HL-60 (cell line): Measurements from ENCODE around the gene SELENBP1.

Experiments used
- CTCF ChIP-seq: IDR thresholded peaks from one replicate; pipeline ENCODE4 v1.5.1; 2011; ENCODE audit warnings: low read length, control low read depth, inconsistent platforms; ENCODE audit not compliant: insufficient read depth
- GABPA ChIP-seq: IDR thresholded peaks from 2 replicates; pipeline ENCODE4 v1.6.1; 2012; ENCODE audit warnings: low read depth
- POLR2AphosphoS5 ChIP-seq: IDR thresholded peaks from 2 replicates; pipeline ENCODE4 v1.6.1; 2012; ENCODE audit warnings: low read depth
- TF ChIP-seq, protein P1 (sequence below): IDR thresholded peaks from 2 replicates; pipeline ENCODE4 v1.6.1; 2012; ENCODE audit warnings: low read depth; ENCODE audit not compliant: insufficient replicate concordance

DNA sequence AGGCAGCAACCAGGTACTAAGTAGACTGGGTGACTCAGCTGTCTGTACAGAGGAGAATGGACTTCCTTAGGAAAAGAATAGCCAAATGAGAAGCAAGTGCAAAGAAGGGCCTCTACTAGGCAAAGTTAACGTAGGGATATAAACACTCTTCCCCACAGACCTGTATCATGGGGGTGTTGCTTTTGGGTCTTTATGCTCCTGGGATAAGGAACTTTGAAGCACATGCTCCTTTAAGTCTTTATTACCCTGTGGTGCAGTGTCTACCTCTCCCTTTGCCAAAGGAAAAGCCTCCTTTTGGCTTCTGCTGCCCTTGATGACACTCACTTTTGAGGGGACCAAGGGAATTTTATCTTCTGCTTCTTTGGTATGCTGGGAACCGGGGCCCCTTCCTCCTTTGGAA is 30.5 kb downstream of the SELENBP1 start:
- no peak for TF ChIP-seq CTCF
- TF ChIP-seq GABPA = no peak
- TF ChIP-seq POLR2AphosphoS5 = no peak
- TF ChIP-seq, protein P1, sequence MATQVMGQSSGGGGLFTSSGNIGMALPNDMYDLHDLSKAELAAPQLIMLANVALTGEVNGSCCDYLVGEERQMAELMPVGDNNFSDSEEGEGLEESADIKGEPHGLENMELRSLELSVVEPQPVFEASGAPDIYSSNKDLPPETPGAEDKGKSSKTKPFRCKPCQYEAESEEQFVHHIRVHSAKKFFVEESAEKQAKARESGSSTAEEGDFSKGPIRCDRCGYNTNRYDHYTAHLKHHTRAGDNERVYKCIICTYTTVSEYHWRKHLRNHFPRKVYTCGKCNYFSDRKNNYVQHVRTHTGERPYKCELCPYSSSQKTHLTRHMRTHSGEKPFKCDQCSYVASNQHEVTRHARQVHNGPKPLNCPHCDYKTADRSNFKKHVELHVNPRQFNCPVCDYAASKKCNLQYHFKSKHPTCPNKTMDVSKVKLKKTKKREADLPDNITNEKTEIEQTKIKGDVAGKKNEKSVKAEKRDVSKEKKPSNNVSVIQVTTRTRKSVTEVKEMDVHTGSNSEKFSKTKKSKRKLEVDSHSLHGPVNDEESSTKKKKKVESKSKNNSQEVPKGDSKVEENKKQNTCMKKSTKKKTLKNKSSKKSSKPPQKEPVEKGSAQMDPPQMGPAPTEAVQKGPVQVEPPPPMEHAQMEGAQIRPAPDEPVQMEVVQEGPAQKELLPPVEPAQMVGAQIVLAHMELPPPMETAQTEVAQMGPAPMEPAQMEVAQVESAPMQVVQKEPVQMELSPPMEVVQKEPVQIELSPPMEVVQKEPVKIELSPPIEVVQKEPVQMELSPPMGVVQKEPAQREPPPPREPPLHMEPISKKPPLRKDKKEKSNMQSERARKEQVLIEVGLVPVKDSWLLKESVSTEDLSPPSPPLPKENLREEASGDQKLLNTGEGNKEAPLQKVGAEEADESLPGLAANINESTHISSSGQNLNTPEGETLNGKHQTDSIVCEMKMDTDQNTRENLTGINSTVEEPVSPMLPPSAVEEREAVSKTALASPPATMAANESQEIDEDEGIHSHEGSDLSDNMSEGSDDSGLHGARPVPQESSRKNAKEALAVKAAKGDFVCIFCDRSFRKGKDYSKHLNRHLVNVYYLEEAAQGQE = no peak
